Keratinocyte (primary cell): ENCODE data around the gene LAIR2. TPM values are rescaled to one million over a fixed set of nuclear protein-coding genes. Genes with fewer than 3 reads are reported as not detected.

ENCODE experiments used
- DNase-seq: peaks from one replicate; pipeline ENCODE4 v3.0.0-alpha.2; 2011; ENCODE audit warnings: low read depth, missing footprints, low spot score
- FAIRE-seq: peaks from 2 replicates; lab custom pipeline; 2011; peaks lifted over from hg19 to GRCh38; lab: Jason Lieb, UNC
- H2AFZ ChIP-seq: 2 replicates; pipeline ENCODE4 v1.6.0; 2012; ENCODE audit warnings: low read length, control low read depth, inconsistent platforms; ENCODE audit not compliant: control insufficient read depth
- H3K27ac ChIP-seq: 2 replicates; pipeline ENCODE4 v1.5.1; 2011; ENCODE audit warnings: low read length; ENCODE audit not compliant: control insufficient read depth, insufficient read depth
- H3K27me3 ChIP-seq: 3 replicates; pipeline ENCODE4 v1.6.0; 2011; ENCODE audit warnings: low read length; ENCODE audit not compliant: control insufficient read depth, insufficient read depth; ENCODE audit errors: extremely low read depth
- H3K36me3 ChIP-seq, 2 experiments: 2 replicates in 1 of 2; 3 replicates in 1 of 2; pipeline ENCODE4 v1.5.1; 2011; ENCODE audit warnings: low read length in 2 of 2, mild to moderate bottlenecking in 1 of 2; ENCODE audit not compliant: control insufficient read depth in 2 of 2, insufficient read depth in 2 of 2; ENCODE audit errors: extremely low read depth in 1 of 2
- H3K4me1 ChIP-seq: 3 replicates; pipeline ENCODE4 v1.5.1; 2011; ENCODE audit warnings: low read length; ENCODE audit not compliant: control insufficient read depth, insufficient read depth; ENCODE audit errors: extremely low read depth
- H3K4me2 ChIP-seq: 3 replicates; pipeline ENCODE4 v1.6.0; 2011; ENCODE audit warnings: low read depth, low read length; ENCODE audit not compliant: control insufficient read depth, insufficient read depth; ENCODE audit errors: extremely low read depth
- H3K4me3 ChIP-seq, 3 experiments: fragments of 200-600 bp in 1 of 3; sonication (generic) in 1 of 3; 2 replicates in 2 of 3; 3 replicates in 1 of 3; pipeline ENCODE4 v1.5.1; 2011 to 2016; ENCODE audit warnings: low read length in 3 of 3, mild to moderate bottlenecking in 3 of 3, control low read depth in 2 of 3, inconsistent platforms in 1 of 3, low read depth in 1 of 3, mixed read lengths in 1 of 3, mixed run types in 1 of 3, moderate library complexity in 1 of 3; ENCODE audit not compliant: control insufficient read depth in 2 of 3, insufficient read depth in 2 of 3; ENCODE audit errors: extremely low read depth in 1 of 3
- H3K79me2 ChIP-seq: 2 replicates; pipeline ENCODE4 v1.6.0; 2012; ENCODE audit warnings: low read length; ENCODE audit not compliant: control insufficient read depth, insufficient read depth
- H3K9ac ChIP-seq: 3 replicates; pipeline ENCODE4 v1.6.0; 2011; ENCODE audit warnings: low read length; ENCODE audit not compliant: control insufficient read depth, insufficient read depth; ENCODE audit errors: extremely low read depth
- H3K9me1 ChIP-seq: 3 replicates; pipeline ENCODE4 v1.6.0; 2011; ENCODE audit warnings: low read length; ENCODE audit not compliant: control insufficient read depth, insufficient read depth; ENCODE audit errors: extremely low read depth
- H3K9me3 ChIP-seq: 2 replicates; pipeline ENCODE4 v1.5.1; 2012; ENCODE audit warnings: low read depth, low read length; ENCODE audit not compliant: control insufficient read depth
- H4K20me1 ChIP-seq: 3 replicates; pipeline ENCODE4 v1.6.0; 2011; ENCODE audit warnings: low read length; ENCODE audit not compliant: control insufficient read depth, insufficient read depth; ENCODE audit errors: extremely low read depth
- EZH2 ChIP-seq: IDR thresholded peaks from one replicate; pipeline ENCODE4 v1.6.1; 2012; ENCODE audit warnings: inconsistent platforms, mild to moderate bottlenecking, low read length, moderate library complexity
- dilution Hi-C: fragments of 300-500 bp; cut with MboI; formaldehyde crosslinking; loops from one replicate; pipeline ENCODE4 v1.7.0; 2020; ENCODE audit warnings: low sequenced_read_pairs; ENCODE audit not compliant: extremely low pct_ligation_motif_present
- polyA plus RNA-seq, 5 experiments: library from polyadenylated mRNA; depleted of rRNA in 3 of 5; stranded (reverse) in 3 of 5; stranded (forward) in 1 of 5; unstranded in 1 of 5; fragments of >200 nt; gene quantifications; 1 replicate in 1 of 5; 2 replicates in 3 of 5; 3 replicates in 1 of 5; pipeline versions ENCODE4 v1.2.1 to v1.2.3, GENCODE V29; 2011 to 2012; ENCODE audit warnings: missing spikeins in 2 of 5, low read depth in 1 of 5, low replicate concordance in 1 of 5
- TF ChIP-seq, protein P1 (sequence below), 3 experiments: IDR thresholded peaks in 1 of 3; conservative IDR thresholded peaks in 1 of 3; optimal IDR thresholded peaks in 1 of 3; 2 replicates in 2 of 3; 3 replicates in 1 of 3; pipeline versions ENCODE3 to v1.5.1; 2011; ENCODE audit warnings: low read length in 3 of 3, mild to moderate bottlenecking in 3 of 3, moderate library complexity in 2 of 3, control low read depth in 1 of 3, inconsistent platforms in 1 of 3; ENCODE audit not compliant: insufficient read depth in 2 of 3; ENCODE audit errors: extremely low read depth in 1 of 3

Gene LAIR2
- polyA plus RNA-seq, 1 donor (not counting 4 experiments of a cell fraction or from before 2014, with no cell fraction given) = not detected

DNA sequence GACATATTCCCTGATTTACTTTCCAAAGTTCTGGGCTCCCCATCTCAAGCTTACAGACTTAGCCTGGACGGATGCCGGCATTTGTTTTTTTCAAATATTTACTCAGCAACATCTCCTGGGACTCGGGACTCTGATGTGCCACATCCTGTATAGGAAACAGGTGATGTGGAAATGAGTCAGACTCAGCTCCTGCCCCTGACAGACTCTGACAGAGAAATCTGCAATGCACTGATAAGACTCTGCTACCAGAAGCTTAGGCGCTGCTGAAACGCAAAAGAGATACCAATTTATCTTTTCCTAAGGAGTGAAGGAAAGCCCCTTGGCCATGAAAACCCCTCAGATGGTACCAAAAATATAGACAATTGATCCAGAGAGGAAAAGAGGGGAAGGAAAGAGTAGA is 16.2 kb downstream of the LAIR2 start:
- no peak overlapping the region for H3K9ac ChIP-seq
- no peak overlapping the region for H3K4me2 ChIP-seq
- no peaks in the 10 kb centered on the region for H3K4me1 ChIP-seq
- TF ChIP-seq, protein P1, sequence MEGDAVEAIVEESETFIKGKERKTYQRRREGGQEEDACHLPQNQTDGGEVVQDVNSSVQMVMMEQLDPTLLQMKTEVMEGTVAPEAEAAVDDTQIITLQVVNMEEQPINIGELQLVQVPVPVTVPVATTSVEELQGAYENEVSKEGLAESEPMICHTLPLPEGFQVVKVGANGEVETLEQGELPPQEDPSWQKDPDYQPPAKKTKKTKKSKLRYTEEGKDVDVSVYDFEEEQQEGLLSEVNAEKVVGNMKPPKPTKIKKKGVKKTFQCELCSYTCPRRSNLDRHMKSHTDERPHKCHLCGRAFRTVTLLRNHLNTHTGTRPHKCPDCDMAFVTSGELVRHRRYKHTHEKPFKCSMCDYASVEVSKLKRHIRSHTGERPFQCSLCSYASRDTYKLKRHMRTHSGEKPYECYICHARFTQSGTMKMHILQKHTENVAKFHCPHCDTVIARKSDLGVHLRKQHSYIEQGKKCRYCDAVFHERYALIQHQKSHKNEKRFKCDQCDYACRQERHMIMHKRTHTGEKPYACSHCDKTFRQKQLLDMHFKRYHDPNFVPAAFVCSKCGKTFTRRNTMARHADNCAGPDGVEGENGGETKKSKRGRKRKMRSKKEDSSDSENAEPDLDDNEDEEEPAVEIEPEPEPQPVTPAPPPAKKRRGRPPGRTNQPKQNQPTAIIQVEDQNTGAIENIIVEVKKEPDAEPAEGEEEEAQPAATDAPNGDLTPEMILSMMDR (optimal IDR thresholded peaks at IDR 0.05 in 1 of 3, IDR thresholded peaks at IDR 0.05 in 1 of 3, conservative IDR thresholded peaks at IDR 0.05 in 1 of 3; ENCODE audit: extremely low read depth in 1 of 3, insufficient read depth in 2 of 3, low read length in 3 of 3) = no peak
- TF ChIP-seq EZH2 = no peak
- H3K36me3 ChIP-seq = no peaks in the 10 kb centered on the region
- FAIRE-seq (no peak), DNase-seq (no peak)
- H3K9me3 ChIP-seq = no peaks in the 10 kb centered on the region
- no peak overlapping the region for H3K27ac ChIP-seq
- dilution Hi-C loops = no loop called here
- no peaks in the 10 kb centered on the region for H3K27me3 ChIP-seq
- H3K9me1 ChIP-seq = no peaks in the 10 kb centered on the region
- no peak overlapping the region for H3K4me3 ChIP-seq
- H2AFZ ChIP-seq = no peak overlapping the region
- no peaks in the 10 kb centered on the region for H3K79me2 ChIP-seq
- no peaks in the 10 kb centered on the region for H4K20me1 ChIP-seq

DNA sequence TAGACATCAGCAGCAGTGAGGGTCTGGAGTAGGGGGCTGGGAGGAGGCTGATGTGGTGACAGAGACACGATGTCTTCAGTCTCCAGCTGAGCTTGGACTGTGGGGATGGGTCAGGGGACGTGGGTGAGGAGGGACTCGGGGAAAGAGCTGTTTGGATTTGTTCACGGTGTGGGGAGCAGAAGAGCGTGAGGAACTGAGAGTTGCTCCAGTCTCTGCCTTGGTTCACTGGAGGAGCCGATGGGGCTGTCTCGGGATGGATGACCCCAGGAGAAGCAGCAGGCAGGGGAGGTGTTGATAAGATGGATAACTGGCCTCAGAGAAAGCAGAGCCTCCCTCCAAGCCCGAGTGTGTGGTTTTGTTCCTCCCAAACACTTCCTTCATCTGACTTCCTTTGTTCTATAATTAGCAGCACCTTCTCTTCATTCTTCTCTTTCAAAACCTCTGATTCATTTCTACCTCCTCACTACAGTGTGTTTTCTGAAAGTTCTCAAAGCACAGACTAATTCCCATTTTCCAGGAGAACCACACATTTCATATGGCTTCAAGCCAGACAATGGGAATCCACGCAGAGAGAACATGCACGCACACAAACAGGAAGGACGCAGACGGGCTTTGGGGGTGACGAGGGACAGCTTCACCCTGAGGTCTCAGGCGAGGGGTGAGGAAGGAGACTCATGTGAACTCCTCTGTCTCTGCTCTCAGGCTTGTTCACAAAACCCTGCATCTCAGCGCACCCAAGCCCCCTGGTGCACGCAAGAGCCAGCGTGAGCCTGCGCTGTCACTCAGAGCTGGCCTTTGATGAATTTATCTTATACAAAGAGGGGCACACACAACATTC is 18.6 kb downstream of the LAIR2 start:
- no peaks in the 10 kb centered on the region for H3K27me3 ChIP-seq
- no peak overlapping the region for H3K27ac ChIP-seq
- no peaks in the 10 kb centered on the region for H3K9me1 ChIP-seq
- DNase-seq (no peak), FAIRE-seq (no peak)
- dilution Hi-C loops = no loop called here
- H2AFZ ChIP-seq = no peak overlapping the region
- no peaks in the 10 kb centered on the region for H4K20me1 ChIP-seq
- no peak overlapping the region for H3K4me3 ChIP-seq
- no peak overlapping the region for H3K9ac ChIP-seq
- no peaks in the 10 kb centered on the region for H3K9me3 ChIP-seq
- H3K79me2 ChIP-seq = no peaks in the 10 kb centered on the region
- H3K4me1 ChIP-seq = no peaks in the 10 kb centered on the region
- H3K36me3 ChIP-seq = no peaks in the 10 kb centered on the region
- TF ChIP-seq, protein P1 (optimal IDR thresholded peaks at IDR 0.05 in 1 of 3, IDR thresholded peaks at IDR 0.05 in 1 of 3, conservative IDR thresholded peaks at IDR 0.05 in 1 of 3; ENCODE audit: extremely low read depth in 1 of 3, insufficient read depth in 2 of 3, low read length in 3 of 3) = no peak
- TF ChIP-seq EZH2 = no peak
- H3K4me2 ChIP-seq = no peak overlapping the region
